Measurements from ENCODE around the gene STAG3. TPM values are rescaled to one million over a fixed set of nuclear protein-coding genes. Genes with fewer than 3 reads are reported as not detected.
A peak's percentile ranks its signal among the peaks of the same experiment; 100 is the strongest.

Gene STAG3
- total and polyA plus RNA-seq, 9 of the 15 experiments (the other 6 are each of a cell fraction or from before 2014, with no cell fraction given), result 0.54 to 2.5 (median 1.7) TPM

DNA sequence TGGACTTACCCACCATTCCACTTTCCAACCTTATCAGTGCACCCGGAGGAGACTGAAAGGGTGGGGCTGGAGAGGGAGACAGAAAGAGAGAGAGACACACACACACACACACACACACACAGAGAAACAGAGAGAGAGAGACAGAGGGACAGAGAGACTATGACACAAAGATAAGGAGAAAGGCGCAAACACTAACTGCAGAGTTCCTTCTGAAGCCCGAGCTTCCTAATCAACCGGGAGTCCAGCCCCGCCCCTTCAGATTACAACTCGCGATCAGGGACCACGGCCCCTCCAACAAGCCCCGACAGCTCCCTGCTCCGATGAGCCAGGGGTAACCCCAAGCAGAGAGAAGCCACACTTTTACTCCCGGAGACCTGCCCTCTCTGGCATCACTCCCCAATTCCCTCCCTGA, 9.8 kb upstream of the STAG3 start (continued):
- TF ChIP-seq E2F5 (CRISPR knock-in tag; IDR thresholded peaks at IDR 0.05) (no peak), GTF2B (IDR thresholded peaks at IDR 0.05; ENCODE audit: extremely low read depth, insufficient read length) (no peak), FOXJ3 (CRISPR knock-in tag; IDR thresholded peaks at IDR 0.05) (no peak), TRIM24 (IDR thresholded peaks at IDR 0.05) (peak; percentile 69 to 86), NR3C1 (CRISPR knock-in tag; IDR thresholded peaks at IDR 0.05) (no peak), ZNF316 (IDR thresholded peaks at IDR 0.05) (0 out of 2 replicates have a peak, but pooled peaks have one; percentile 5), NFIX (CRISPR knock-in tag; IDR thresholded peaks at IDR 0.05; ENCODE audit: low read depth) (no peak), POLR2A (conservative IDR thresholded peaks at IDR 0.05) (no peak), TFAM (CRISPR knock-in tag; conservative IDR thresholded peaks at IDR 0.05) (no peak), CBX1 (IDR thresholded peaks at IDR 0.05; ENCODE audit: low read depth) (no peak), MITF (IDR thresholded peaks at IDR 0.05) (no peak), GATAD2A (IDR thresholded peaks at IDR 0.05) (peak; percentile 100), HINFP (tag; conservative IDR thresholded peaks at IDR 0.05; ENCODE audit: low read depth) (no peak), CTCFL (IDR thresholded peaks at IDR 0.05; ENCODE audit: borderline replicate concordance, insufficient read depth, low read depth, low read length, poor library complexity, severe bottlenecking) (no peak), ILK (tag; IDR thresholded peaks at IDR 0.05; ENCODE audit: borderline replicate concordance, low read depth) (no peak), PRPF4 (IDR thresholded peaks at IDR 0.05; ENCODE audit: insufficient read depth, low read depth, low read length, poor library complexity, severe bottlenecking) (no peak)
- TF ChIP-seq, protein P1, sequence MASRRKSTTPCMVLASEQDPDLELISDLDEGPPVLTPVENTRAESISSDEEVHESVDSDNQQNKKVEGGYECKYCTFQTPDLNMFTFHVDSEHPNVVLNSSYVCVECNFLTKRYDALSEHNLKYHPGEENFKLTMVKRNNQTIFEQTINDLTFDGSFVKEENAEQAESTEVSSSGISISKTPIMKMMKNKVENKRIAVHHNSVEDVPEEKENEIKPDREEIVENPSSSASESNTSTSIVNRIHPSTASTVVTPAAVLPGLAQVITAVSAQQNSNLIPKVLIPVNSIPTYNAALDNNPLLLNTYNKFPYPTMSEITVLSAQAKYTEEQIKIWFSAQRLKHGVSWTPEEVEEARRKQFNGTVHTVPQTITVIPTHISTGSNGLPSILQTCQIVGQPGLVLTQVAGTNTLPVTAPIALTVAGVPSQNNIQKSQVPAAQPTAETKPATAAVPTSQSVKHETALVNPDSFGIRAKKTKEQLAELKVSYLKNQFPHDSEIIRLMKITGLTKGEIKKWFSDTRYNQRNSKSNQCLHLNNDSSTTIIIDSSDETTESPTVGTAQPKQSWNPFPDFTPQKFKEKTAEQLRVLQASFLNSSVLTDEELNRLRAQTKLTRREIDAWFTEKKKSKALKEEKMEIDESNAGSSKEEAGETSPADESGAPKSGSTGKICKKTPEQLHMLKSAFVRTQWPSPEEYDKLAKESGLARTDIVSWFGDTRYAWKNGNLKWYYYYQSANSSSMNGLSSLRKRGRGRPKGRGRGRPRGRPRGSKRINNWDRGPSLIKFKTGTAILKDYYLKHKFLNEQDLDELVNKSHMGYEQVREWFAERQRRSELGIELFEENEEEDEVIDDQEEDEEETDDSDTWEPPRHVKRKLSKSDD (conservative IDR thresholded peaks at IDR 0.05; ENCODE audit: low read length), result 0 out of 2 replicates have a peak, but pooled peaks have one; percentile 74

All from K562 (cell line).